PC-3 (cell line): ENCODE results near the gene GATA3. TPM values are rescaled to one million over a fixed set of nuclear protein-coding genes. Genes with fewer than 3 reads are reported as not detected.

Experiments
- ATAC-seq: fragments of 200-7000 bp; cut with Tn5 transposase; 2 replicates; pipeline ENCODE4 v1.9.1; 2020; ENCODE audit warnings: mild to moderate bottlenecking, moderate library complexity
- BruUV-seq: library from RNA; stranded (reverse); fragments of 400-500 nt; replicated peaks from 2 replicates; lab custom pipeline; 2021; lab: Mats Ljungman, UMichigan
- CTCF ChIA-PET: fragments of 300-600 bp; sonication (Branson Sonifier 250); formaldehyde crosslinking; loops from one replicate; lab custom pipeline; 2022; ENCODE audit warnings: antibody characterized with exemption; lab: Charles Lee
- POLR2A ChIA-PET: fragments of 300-600 bp; sonication (Branson Sonifier 250); formaldehyde crosslinking; loops from one replicate; lab custom pipeline; 2022; ENCODE audit warnings: antibody characterized with exemption; ENCODE audit not compliant: unreplicated experiment; lab: Charles Lee
- DNase-seq: peaks from one replicate; pipeline ENCODE4 v3.0.0-alpha.2; 2015
- H2AFZ ChIP-seq: fragments of 300-600 bp; sonication (generic); 2 replicates; pipeline ENCODE4 v1.6.0; 2016; ENCODE audit warnings: antibody characterized with exemption, low read length
- H3F3A ChIP-seq: fragments of 300-600 bp; sonication (generic); one replicate; pipeline ENCODE4 v1.6.0; 2017; ENCODE audit warnings: antibody characterized with exemption, low read length, control low read depth, mild to moderate bottlenecking; ENCODE audit not compliant: unreplicated experiment
- H3K27ac ChIP-seq: fragments of 300-600 bp; sonication (generic); 2 replicates; pipeline ENCODE4 v1.5.1; 2016; ENCODE audit warnings: mild to moderate bottlenecking, low read length
- H3K27me3 ChIP-seq: fragments of 300-600 bp; sonication (generic); 2 replicates; pipeline ENCODE4 v1.6.1; 2016; ENCODE audit warnings: low read length, mixed read lengths
- H3K36me3 ChIP-seq: fragments of 300-600 bp; sonication (generic); 2 replicates; pipeline ENCODE4 v1.6.1; 2016; ENCODE audit warnings: low read depth, mixed run types, low read length, mixed read lengths
- H3K4me1 ChIP-seq: fragments of 300-600 bp; sonication (generic); 2 replicates; pipeline ENCODE4 v1.5.1; 2016; ENCODE audit warnings: low read length; ENCODE audit not compliant: insufficient read depth
- H3K4me2 ChIP-seq: fragments of 300-600 bp; sonication (generic); 2 replicates; pipeline ENCODE4 v1.6.0; 2016; ENCODE audit warnings: low read length
- H3K4me3 ChIP-seq: fragments of 300-600 bp; sonication (generic); 2 replicates; pipeline ENCODE4 v1.5.1; 2016; ENCODE audit warnings: mild to moderate bottlenecking, low read length, mixed read lengths
- H3K79me2 ChIP-seq: fragments of 300-600 bp; sonication (generic); 2 replicates; pipeline ENCODE4 v1.6.1; 2017; ENCODE audit warnings: low read length, mixed read lengths
- H3K9ac ChIP-seq: fragments of 300-600 bp; sonication (generic); 2 replicates; pipeline ENCODE4 v1.6.0; 2016; ENCODE audit warnings: mild to moderate bottlenecking, low read length
- H3K9me2 ChIP-seq: fragments of 300-600 bp; sonication (generic); replicated peaks from 2 replicates; pipeline ENCODE4 v1.6.1; 2016; ENCODE audit warnings: mixed run types, low read length, mixed read lengths
- H3K9me3 ChIP-seq: fragments of 300-600 bp; sonication (generic); 2 replicates; pipeline ENCODE4 v1.6.1; 2016; ENCODE audit warnings: low read length, mixed read lengths
- H4K20me1 ChIP-seq: fragments of 300-600 bp; sonication (generic); 2 replicates; pipeline ENCODE4 v1.6.1; 2016; ENCODE audit warnings: low read length, mixed read lengths
- EZH2 ChIP-seq: fragments of 300-600 bp; sonication (generic); IDR thresholded peaks from one replicate; pipeline ENCODE4 v1.6.1; 2017; ENCODE audit warnings: antibody characterized with exemption, mild to moderate bottlenecking, low read length; ENCODE audit not compliant: unreplicated experiment
- EZH2phosphoT487 ChIP-seq: fragments of 300-600 bp; sonication (generic); IDR thresholded peaks from 2 replicates; pipeline ENCODE4 v1.6.1; 2018; ENCODE audit warnings: mild to moderate bottlenecking, antibody characterized with exemption, low read length, borderline replicate concordance
- intact Hi-C: fragments of 100-400 bp; cut with micrococcal nuclease; formaldehyde crosslinking; loops from 2 replicates; pipeline ENCODE4 v1.9.0; 2023
- total RNA-seq: library from RNA; depleted of rRNA; stranded (reverse); fragments of >200 nt; gene quantifications from 2 replicates; pipeline ENCODE4 v1.2.3, GENCODE V29; 2014
- TF ChIP-seq, protein P1 (sequence below): fragments of 300-600 bp; sonication (generic); conservative IDR thresholded peaks from 2 replicates; pipeline ENCODE4 v1.5.1; 2017; ENCODE audit warnings: antibody characterized with exemption, low read depth, mild to moderate bottlenecking, low read length

Gene GATA3
- total RNA-seq, 1 experiment from 2014 or later, result 2.6 TPM

- Histone ChIP-seq H3K9me2 (no peaks in the 10 kb centered on the region), H3K9me3 (no peaks in the 10 kb centered on the region), H3K79me2 (no peaks in the 10 kb centered on the region), H3K9ac (no peak overlapping the region), H3K27me3 (peaks cover 17% of the 10 kb centered on the region), H3K36me3 (no peaks in the 10 kb centered on the region), H3K4me1 (no peaks in the 10 kb centered on the region), H3F3A (no peaks in the 10 kb centered on the region), H3K27ac (no peak overlapping the region), H2AFZ (no peak overlapping the region), H3K4me2 (no peak overlapping the region), H4K20me1 (no peaks in the 10 kb centered on the region), H3K4me3 (no peak overlapping the region)
- no peak for DNase-seq
- BruUV-seq, result no TSS peak
- ChIA-PET POLR2A (no interaction called here), CTCF (no interaction called here)
- TF ChIP-seq EZH2phosphoT487 (no peak), EZH2 (no peak)
- TF ChIP-seq, protein P1, sequence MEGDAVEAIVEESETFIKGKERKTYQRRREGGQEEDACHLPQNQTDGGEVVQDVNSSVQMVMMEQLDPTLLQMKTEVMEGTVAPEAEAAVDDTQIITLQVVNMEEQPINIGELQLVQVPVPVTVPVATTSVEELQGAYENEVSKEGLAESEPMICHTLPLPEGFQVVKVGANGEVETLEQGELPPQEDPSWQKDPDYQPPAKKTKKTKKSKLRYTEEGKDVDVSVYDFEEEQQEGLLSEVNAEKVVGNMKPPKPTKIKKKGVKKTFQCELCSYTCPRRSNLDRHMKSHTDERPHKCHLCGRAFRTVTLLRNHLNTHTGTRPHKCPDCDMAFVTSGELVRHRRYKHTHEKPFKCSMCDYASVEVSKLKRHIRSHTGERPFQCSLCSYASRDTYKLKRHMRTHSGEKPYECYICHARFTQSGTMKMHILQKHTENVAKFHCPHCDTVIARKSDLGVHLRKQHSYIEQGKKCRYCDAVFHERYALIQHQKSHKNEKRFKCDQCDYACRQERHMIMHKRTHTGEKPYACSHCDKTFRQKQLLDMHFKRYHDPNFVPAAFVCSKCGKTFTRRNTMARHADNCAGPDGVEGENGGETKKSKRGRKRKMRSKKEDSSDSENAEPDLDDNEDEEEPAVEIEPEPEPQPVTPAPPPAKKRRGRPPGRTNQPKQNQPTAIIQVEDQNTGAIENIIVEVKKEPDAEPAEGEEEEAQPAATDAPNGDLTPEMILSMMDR, result no peak
- no peak for ATAC-seq
- intact Hi-C loops, result no loop called here
Measured at GRCh38 chr10:8045726-8046494, 8.6 kb upstream of the GATA3 start.

- Histone ChIP-seq H3K4me2 (no peak overlapping the region), H4K20me1 (no peaks in the 10 kb centered on the region), H3K9me3 (no peaks in the 10 kb centered on the region), H3F3A (no peaks in the 10 kb centered on the region), H2AFZ (no peak overlapping the region), H3K79me2 (no peaks in the 10 kb centered on the region), H3K27me3 (peaks cover 2% of the 10 kb centered on the region; the same call in 1 of the 2 replicates), H3K27ac (no peak overlapping the region), H3K9ac (no peak overlapping the region), H3K9me2 (no peaks in the 10 kb centered on the region), H3K36me3 (no peaks in the 10 kb centered on the region), H3K4me1 (peaks cover 4% of the 10 kb centered on the region; the same call in 1 of the 2 replicates), H3K4me3 (no peak overlapping the region)
- no TSS peak for BruUV-seq
- no peak for DNase-seq
- ATAC-seq, result no peak
- CTCF ChIA-PET, result no interaction called here
- POLR2A ChIA-PET, result no interaction called here
- TF ChIP-seq EZH2phosphoT487 (no peak), EZH2 (no peak)
- TF ChIP-seq, protein P1, result no peak
- intact Hi-C loops, result no loop called here
Measured at GRCh38 chr10:8047452-8048280, 6.8 kb upstream of the GATA3 start.
